HuH-7.5 (cell line): ENCODE measurements around the gene TUFT1.

Experiments used
- DNase-seq: peaks from one replicate; pipeline ENCODE4 v3.0.0; 2011; ENCODE audit warnings: low spot score

The TUFT1 gene

GRCh38 chr1:151540021-151540981 is at the start of gene TUFT1:
TSS of gene TUFT1 (plus strand) at chr1:151540309. CDS start at chr1:151540367, 58 bp downstream.
- DNase-seq: peak; percentile 80

GRCh38 chr1:151491641-151492040 is 48.5 kb upstream of the TUFT1 start:
- no peak for DNase-seq

- no peak for DNase-seq
Measured at GRCh38 chr1:151492120-151492519, 48.0 kb upstream of the TUFT1 start.

- DNase-seq: no peak
Measured at GRCh38 chr1:151493042-151493441, 47.1 kb upstream of the TUFT1 start.

- DNase-seq: no peak
Measured at GRCh38 chr1:151494741-151495281, 45.3 kb upstream of the TUFT1 start.

- DNase-seq: no peak
Measured at GRCh38 chr1:151495316-151495715, 44.8 kb upstream of the TUFT1 start.

- no peak for DNase-seq
Measured at GRCh38 chr1:151499365-151499764, 40.7 kb upstream of the TUFT1 start.

- DNase-seq: no peak
Measured at GRCh38 chr1:151499930-151500329, 40.2 kb upstream of the TUFT1 start.

GRCh38 chr1:151501474-151501873 is 38.6 kb upstream of the TUFT1 start:
- no peak for DNase-seq

GRCh38 chr1:151502035-151502700 is 37.9 kb upstream of the TUFT1 start:
- DNase-seq: no peak

- no peak for DNase-seq
Measured at GRCh38 chr1:151502859-151503780, 37.0 kb upstream of the TUFT1 start.

- DNase-seq: no peak
Measured at GRCh38 chr1:151504252-151504651, 35.9 kb upstream of the TUFT1 start.

GRCh38 chr1:151504759-151505158 is 35.4 kb upstream of the TUFT1 start:
- no peak for DNase-seq

- DNase-seq: no peak
Measured at GRCh38 chr1:151508833-151509232, 31.3 kb upstream of the TUFT1 start.

- DNase-seq: no peak
Measured at GRCh38 chr1:151509350-151510019, 30.6 kb upstream of the TUFT1 start.

- no peak for DNase-seq
Measured at GRCh38 chr1:151510020-151510405, 30.1 kb upstream of the TUFT1 start.

- DNase-seq: no peak
Measured at GRCh38 chr1:151510614-151510956, 29.5 kb upstream of the TUFT1 start.

- peak; percentile 78 for DNase-seq
Measured at GRCh38 chr1:151510957-151511635, 29.0 kb upstream of the TUFT1 start, which contains the start of gene CGN. TSS of gene CGN (plus strand) at chr1:151511387. CDS start at chr1:151518520, 7,133 bp downstream.

- DNase-seq: no peak
Measured at GRCh38 chr1:151511636-151512215, 28.4 kb upstream of the TUFT1 start.

GRCh38 chr1:151512326-151512725 is 27.8 kb upstream of the TUFT1 start:
- DNase-seq: no peak
